ENCODE data around the gene MTG1.
"Not testable (repeated sequence)": the region's sequence is repeated elsewhere in the genome, so short reads cannot be mapped to it uniquely, and the experiment has no call there.

Gene MTG1

DNA sequence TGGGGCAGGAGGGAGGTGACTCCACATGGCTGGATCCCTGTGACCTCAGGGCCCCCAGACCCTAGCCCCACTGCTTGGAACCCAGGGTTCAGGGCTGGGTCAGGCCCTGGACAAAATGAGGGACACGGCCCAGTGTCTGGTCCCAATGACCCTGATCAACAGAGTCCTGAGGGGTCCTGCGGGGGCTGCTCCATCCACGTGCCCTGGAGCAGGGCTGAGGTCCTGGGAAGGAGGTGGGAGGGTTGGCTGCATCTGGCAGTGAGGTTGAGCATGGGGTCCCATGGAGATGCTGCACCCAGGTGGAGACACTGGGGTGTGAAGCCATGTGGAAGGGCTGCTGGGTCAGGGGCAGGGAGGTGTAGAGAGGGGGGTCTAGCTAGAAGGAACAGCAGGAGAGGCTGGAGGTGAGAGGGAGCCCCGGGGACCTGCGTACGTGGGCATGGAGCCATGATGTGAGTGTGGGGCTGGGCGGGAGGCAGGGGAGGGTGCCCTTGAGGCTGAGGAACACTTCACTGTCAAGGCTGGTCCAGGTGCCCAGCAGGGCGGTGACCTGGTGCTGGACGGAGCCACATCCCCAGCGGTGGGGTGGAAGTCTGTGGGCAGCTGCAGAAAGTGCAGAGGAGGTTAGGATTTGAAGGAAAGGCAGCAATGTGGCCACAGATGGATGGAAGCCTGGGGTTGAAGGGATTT, 60.4 kb downstream of the MTG1 start:
- no peak for DNase-seq

DNA sequence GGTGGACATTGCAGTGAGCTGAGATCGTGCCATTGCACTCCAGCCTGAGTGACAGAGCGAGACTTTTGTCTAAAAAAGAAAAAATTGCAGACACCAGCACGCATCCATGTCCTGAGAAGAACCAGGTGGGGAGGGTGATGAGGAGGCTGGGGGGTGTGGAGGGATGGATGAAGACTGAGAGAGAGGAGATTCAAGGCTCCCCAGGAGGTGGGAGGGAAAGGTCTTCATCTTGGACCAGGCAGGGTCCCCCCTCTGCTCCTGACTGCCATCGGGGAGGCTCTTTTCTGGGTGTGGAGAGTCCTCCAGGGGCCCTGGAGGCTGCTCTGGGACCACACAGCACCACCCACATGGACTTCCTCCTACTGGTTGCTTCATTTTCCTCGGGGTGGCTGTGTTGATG, 61.2 kb downstream of the MTG1 start:
- DNase-seq: no peak

DNA sequence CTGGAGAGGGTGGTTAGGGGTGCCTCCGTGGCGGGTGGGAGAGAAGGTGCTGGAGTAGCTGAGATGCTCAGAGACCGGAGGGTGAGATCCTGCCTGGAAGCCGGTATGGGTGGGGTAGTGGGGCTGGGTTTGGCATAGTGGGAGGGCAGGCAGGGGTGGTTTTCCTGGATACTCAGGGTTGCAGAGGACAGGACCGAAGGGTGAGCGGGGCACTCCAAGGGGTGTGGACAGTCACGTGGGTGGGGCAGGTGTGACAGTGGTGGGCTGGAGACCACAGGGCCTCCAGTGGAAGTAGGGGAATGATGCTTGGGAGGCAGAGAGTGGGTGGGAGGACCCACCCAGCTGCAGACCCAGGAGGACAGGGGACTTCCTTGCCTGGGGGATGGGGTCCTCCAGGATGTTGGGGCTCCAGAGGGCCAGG, 61.7 kb downstream of the MTG1 start:
- DNase-seq: no peak

DNA sequence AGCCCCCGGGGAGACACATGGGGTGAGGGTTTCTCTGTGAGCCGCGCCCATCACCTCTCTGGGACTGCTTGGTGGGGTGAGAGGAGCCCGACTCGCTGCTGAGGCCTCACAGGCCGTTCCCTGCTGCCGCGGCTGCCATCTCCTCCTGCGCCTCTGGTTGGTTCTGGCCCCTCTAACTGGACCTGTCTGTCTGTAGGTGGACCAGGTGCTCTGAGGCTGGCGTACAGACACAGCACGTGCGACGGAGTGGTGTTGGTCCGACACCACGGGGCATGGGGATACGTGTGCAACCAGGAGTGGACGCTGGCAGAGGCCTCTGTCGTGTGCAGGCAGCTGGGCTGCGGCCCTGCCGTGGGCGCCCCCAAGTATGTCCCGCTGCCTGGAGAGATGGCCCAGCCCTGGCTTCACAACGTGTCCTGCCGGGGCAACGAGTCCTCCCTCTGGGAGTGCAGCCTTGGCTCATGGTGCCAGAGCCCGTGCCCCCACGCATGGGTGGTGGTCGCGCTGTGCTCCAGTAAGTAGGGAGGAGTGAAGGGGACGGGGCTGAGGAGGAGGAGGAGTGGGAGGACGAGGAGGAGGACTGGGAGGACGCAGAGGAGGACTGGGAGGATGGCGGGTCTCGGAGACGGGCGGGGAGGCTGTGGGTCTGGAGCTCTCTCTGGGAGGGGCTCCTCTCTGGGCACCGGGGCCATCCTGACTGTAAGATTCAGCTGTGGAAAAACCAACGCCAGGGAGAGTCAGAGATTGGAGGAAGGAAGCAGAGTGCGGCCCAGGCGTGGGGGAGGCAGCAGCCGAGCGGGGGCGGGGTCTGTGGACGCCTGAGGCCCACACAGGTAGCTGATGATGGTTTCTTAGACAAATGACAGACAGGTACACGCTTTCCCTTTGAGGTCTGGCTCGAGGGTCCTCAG, 62.3 kb downstream of the MTG1 start:
- no peak for DNase-seq

DNA sequence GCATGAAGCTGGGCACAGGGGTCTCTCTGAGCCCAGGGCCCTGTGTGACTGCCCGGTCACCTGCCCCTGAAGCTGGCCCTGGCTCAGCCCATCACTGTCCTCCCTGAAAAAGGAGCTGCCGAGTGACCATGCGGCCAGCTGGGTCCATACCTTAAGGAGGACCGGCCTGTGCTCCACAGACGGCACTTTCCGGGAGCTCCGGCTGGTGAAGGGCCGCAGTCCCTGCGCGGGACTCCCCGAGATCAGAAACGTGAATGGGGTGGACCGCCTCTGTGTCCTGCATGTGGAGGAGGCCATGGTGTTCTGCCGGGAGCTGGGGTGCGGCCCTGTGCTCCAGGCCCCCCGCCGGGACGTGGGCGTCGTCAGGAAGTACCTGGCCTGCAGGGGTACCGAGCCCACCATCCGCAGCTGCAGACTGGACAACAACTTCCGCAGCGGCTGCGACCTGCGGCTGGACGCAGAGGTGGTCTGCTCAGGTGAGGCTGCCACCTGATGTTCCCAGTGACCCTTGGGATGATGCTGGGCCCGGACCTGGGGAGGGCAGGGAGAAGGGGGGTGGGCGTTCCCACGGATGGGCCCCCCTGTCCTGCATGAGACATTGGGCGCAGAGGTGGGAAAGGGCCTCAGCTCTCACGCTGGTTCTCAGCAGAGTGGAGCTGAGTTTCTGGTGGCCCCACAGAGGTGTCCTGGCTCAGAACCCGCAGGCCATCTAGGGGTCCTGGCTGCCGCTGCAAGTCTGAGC, 63.3 kb downstream of the MTG1 start:
- no peak for DNase-seq

DNA sequence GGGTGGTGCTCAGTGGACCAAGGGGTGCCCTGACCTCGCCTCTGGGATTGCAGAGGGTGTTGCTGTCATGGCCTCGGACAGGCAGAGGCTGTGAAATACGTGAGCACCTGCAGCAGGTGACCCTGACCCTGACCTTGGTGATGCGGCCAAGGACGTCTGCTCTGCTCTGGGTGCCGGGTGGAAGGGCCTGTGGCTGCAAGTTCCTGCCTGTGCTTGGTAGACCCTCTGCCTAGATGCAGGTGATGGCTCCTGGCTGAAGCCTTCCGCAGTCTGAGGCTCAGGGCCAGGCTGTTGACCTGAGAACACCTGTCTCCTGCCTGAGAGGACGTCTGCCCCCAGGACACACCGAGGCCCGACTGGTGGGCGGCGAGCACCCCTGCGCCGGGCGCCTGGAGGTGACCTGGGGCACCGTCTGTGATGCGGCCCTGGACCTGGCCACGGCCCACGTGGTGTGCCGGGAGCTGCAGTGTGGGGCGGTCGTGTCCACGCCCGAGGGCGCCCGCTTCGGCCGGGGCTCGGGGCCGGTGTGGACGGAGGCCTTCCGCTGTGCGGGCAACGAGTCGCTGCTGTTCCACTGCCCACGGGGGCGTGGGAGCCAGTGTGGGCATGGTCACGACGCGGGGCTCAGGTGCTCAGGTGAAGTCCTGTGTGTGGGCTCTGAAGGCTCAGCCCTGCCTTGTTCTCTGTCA, 64.2 kb downstream of the MTG1 start:
- no peak for DNase-seq

DNA sequence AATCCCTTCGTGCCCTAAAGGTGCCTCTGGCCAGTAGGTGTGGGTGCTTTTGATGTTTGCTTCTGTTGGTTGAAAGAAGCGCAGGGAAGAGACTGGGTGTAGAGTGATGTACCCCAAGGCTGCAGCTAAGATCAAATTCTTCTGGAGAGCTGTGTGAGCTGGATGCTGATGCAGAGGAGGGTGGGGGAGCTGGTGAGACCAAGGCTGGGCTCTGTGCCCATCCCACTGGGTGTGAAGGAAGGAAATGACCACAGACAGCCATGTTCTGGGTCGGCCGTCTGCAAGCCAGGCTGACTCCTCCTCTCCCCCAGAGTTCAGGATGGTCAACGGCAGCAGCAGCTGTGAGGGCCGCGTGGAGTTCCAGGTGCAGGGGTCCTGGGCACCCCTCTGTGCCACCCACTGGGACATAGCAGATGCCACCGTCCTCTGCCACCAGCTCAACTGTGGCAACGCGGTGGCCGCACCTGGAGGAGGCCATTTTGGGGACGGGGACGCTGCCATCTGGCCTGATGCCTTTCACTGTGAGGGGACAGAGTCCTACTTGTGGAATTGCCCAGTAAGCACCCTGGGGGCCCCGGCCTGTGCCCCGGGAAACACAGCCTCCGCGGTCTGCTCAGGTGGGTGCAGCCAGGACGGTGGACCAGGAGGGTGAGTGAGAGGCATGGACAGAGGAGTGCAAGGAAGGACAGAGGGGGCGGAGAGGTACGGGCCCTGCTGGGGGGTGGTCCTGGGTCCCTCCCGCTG, 64.9 kb downstream of the MTG1 start:
- DNase-seq: no peak

DNA sequence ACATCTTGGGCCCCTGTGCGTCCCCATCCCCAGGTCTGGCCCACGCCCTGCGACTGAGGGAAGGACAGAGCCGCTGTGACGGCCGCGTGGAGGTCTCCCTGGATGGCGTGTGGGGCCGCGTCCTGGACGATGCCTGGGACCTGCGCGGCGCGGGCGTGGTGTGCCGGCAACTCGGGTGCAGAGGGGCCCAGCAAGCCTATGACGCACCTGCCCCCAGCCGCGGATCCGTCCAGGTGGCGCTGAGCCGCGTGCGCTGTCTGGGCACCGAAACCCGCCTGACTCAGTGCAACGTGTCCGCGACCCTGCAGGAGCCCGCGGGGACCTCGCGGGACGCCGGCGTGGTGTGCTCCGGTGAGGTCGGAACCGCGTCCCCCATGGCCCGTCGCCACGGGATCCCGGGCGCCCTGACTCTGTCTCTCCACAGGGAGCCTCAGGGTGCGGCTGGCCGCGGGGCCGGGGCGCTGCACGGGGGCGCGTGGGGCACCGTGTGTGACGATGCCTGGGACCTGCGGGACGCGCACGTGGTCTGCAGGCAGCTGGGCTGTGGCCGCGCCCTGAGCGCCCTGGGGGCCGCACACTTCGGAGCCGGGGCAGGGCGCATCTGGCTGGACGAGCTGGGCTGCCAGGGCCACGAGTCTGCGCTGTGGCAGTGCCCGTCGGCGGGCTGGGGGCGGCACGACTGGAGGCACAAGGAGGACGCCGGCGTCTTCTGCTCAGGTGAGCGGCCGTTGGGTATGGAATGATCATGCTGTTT, 65.7 kb downstream of the MTG1 start:
- no peak for DNase-seq

DNA sequence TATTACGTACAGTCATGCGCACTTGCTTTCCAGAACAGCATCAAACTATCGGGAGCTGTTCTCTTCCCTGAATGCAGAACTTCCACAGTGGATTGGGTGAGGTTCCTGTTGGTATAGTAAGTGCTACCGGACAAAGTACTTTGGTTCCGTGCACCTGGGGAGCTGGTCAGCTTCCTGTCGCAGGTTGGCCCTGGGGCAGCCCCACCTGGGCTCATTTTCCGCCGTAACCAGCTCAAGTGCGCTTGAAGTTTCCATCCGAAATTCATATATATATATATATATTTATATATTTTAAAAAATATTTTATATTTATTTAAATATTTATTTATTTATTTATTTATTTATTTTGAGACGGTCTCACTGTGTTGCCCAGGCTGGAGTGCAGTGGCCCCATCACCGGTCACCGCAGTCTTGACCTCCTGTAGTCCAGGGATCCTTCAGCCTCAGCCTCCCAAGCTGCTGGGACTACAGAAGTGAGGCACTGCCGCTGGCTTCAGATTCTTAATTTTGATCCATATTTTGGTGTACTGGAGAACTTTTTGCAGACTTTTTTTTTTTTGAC, 66.3 kb downstream of the MTG1 start:
- DNase-seq: no peak

DNA sequence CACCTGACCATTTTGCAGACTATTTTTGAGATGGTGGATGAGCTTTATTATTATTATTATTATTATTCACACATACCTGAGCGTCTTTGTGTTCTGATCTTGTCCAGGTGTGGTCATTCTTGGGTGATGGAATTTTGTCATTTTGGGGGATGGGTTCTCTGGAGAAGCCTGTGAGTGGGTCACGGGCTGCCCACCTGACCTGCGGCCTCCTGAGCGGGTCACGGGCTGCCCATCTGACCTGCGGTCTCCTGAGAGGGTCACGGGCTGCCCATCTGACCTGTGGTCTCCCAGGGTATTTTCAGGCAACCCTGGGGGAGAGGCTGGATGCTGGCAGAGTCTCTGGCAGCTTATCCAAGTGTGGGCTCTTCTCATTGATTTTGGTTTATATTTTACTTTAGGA, 67.1 kb downstream of the MTG1 start:
- no peak for DNase-seq

DNA sequence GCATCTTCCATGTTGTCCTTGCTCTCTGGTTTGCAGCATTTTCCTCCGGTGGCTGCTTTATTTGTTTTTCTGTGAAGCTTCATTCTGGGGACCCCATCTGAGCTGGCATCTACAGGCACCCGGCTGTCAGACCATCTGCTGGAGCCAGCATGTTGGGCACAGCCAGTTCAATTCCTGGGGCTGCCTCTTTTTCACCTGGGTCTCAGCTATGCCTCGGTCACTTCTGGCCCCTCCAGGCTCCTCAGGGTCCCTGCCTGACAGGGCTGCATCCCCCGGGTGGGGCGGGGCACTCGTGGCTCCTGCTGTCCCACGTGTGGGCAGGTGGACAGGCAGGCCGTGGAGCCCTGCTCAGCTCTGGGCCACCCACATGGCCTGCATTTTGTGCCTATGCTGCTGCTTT, 67.9 kb downstream of the MTG1 start:
- no peak for DNase-seq

DNA sequence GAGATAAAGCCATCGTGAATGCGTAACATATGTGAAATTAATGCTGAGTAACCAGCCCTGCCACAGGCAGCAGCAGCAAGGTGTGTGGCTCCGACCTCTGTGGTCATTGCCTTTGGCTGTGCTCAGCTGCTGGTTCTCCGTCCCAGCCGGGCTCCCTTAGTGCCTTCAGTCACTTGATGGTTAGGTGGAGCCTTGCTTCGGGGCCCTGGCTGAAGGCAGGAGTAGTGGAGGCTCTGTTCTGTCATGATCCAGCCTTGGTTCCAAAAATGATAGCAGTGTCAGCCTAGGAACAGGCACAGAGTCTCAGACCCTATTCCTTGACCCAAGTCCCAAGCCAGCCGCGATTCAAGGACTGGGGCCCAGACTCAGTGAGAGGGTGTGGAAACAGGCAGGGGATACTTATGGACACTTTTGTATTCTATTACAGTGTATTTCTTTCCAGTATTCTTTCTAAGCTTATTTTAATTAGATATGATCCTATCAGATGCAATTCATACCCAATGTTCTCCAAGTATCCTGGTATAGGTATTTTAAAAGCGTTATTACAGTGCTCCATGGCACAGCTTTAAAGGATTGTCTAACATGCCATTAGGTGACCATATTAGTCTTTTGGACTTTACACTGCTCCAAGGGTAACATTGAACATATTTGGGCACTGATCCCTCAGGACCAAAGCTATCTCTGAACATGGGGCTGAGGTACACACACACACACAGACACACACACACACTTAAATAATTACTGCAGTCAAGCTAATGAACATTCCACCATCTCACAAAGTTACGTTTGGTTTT, 68.8 kb downstream of the MTG1 start:
- no peak for DNase-seq

DNA sequence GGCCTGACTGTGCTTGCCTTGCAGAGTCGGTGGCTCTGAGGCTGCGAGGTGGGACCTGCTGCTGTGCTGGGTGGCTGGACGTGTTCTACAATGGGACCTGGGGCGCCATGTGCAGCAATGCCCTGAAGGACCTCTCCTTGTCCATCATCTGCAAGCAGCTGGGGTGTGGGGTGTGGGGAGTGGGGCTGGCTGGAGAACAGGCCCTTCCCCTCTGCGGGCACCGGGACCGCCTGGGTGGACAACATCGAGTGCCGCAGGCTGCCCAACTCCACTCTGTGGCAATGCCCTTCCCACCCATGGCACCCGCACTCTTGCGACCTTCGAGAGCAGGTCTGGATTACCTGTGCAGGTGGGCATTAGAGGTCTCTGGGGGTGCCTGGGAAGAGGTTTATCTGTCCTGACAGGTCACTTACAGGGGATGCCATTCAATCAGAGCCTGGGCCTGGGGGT, 70.7 kb downstream of the MTG1 start:
- DNase-seq: no peak

DNA sequence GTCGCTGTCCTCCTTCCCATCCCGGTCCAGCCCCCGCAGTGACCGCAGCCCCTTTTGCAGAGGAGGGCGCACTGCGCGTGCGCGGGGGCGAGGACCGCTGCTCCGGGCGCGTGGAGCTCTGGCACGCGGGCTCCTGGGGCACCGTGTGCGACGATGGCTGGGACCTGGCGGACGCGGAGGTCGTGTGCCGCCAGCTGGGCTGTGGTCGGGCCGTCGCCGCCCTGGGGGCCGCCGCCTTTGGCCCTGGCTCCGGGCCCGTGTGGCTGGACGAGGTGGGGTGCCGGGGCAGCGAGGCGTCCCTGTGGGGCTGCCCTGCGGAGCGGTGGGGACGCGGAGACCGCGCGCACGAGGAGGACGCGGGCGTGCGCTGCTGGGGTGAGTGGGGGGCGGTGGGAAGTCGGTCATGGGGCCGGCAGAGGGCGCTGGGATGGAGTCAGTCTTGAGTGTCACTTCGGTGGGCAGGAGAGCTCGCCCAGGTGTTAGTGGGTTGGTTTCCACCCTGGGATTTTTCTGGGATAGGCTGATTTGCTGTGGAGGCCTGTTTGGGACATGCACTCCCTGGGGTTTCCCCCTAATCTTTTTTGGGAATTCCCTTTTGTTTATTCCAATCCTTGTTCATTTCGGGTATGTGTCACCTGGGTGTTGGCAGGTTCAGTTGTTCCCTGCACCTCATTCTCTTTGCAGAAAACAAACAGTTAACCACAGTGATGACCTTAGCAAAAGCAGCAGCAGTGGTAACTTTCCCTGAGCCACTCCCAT, 71.4 kb downstream of the MTG1 start:
- no peak for DNase-seq

DNA sequence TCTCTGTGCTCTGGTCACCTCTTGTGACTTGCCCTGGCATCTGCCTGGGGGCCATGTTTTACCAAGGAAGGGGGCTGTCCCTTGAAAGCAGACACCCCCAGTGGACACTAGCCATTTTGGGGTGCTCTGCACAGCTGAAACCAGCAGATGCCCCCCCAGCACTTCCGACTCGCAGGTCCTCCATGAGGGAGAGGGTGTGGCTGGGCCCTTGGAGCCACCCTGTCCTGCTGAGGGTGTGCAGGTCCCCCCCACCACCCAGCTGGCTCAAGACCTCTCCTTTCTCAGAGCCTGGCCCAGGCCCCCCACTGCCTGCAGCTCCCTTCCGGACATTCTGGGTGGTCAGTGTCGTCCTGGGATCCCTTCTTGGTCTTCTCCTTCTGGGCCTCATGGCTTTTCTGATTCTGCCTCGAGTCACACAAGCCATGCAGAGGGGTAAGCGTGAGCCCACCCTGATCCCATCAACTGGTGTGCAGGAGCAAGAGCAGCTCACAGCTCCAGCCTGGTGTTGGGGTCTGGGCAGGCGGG, 72.1 kb downstream of the MTG1 start:
- DNase-seq: no peak

DNA sequence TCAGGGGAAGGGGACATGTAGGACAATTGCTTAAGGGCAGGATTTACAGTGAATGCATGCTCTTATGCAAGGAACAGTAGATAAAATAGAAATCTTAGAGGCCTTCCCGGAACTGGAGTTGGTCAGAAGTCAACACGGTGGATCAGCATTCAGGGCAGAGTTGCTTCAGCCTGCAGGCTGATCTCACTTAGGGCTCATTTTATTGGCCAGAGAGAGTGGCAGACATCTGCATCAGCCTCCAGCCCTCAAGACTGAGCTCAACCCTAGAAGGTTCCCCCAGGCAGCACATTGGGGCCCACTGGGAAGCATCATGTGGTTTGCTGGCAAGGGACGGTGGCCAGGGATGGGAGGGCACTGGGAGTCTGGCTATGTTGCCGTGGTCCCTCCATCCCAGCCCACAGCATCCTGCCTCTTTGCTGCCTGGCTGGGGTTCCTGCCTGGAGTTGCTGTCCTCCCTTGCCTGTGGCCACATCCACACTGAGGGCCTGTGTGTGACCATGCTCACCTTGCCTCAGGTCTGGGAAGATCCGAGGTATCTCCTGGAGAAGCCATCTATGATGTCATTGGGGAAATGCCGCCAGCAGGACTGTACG, 72.8 kb downstream of the MTG1 start:
- DNase-seq: no peak

DNA sequence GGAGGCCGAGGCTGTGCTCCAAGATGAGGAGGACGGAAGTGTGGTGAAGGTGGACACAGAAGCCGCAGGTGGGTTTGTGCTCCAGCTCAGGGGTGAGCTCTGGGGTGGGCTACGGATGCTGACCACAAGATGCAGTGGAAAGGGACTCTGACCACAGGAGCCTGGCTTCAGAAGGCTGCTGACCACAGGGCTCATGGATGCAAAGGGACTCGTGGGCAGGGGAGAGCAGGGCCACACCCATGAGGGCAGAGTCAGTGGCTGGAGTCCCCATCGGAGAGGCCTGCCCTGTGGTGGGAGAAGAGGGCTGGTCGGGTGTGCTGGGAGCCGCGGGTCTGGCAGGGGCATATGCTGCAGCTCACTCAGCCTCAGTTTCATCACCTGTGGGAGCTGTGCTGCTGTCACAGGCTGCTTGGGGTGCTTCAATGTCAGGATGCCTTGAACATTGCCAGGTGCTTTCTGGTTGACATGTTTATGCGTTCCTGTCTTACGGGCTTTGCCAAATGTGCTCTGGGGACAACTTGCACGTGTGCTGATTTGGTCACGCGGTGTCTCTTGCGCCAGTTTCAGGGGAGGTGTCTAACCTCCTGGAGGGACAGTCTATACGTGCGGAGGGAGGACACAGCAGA, 73.4 kb downstream of the MTG1 start:
- DNase-seq: no peak

DNA sequence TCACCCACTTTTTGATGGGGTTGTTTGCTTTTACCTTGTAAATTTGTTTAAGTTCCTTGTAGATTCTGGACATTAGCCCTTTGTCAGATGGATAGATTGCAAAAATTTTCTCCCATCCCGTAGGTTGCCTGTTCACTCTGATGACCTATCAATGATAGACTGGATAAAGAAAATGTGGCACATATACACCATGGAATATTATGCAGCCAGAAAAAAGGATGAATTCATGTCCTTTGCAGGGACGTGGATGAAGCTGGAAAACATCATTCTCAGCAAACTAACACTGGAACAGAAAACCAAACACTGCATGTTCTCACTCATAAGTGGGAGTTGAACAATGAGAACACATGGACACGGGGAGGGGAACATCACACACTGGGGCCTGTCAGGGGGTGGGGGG, 75.2 kb downstream of the MTG1 start:
- DNase-seq: not testable (repeated sequence)
